ENCODE results near the gene RNF157. TPM values are rescaled to one million over a fixed set of nuclear protein-coding genes. Genes with fewer than 3 reads are reported as not detected.

The RNF157 gene
- total and polyA plus RNA-seq, 10 of the 15 experiments (the other 5 are each of a cell fraction or from before 2014, with no cell fraction given) = 1.4 to 15.9 (median 9.6) TPM

GRCh38 chr17:76193591-76193990, 46.7 kb downstream of the RNF157 start:
- Histone ChIP-seq H3K9ac (ENCODE audit: control insufficient read depth, insufficient read depth, low read length) (no peak overlapping the region), H3K79me2 (ENCODE audit: control insufficient read depth, insufficient read depth, low read length) (no peaks in the 10 kb centered on the region), H3K27ac (ENCODE audit: control insufficient read depth, insufficient read depth) (no peak overlapping the region), H3K4me1 (ENCODE audit: control insufficient read depth, insufficient read depth, low read length) (peaks cover 32% of the 10 kb centered on the region), H3K36me3 (ENCODE audit: control insufficient read depth in 2 of 2, insufficient read depth in 2 of 2, low read length in 1 of 2) (no peaks in the 10 kb centered on the region), H3K27me3 (replicated peaks in 1 of 2; ENCODE audit: control insufficient read depth in 2 of 2, insufficient read depth in 2 of 2, low read length in 1 of 2) (no peaks in the 10 kb centered on the region), H2AFZ (ENCODE audit: control insufficient read depth, low read depth, low read length) (no peak overlapping the region), H3K9me3 (replicated peaks; ENCODE audit: control insufficient read depth, insufficient read depth, low read length) (no peaks in the 10 kb centered on the region), H3K4me3 (no peak overlapping the region), H3K4me2 (ENCODE audit: control insufficient read depth, insufficient read depth) (no peak overlapping the region), H4K20me1 (ENCODE audit: control insufficient read depth, insufficient read depth) (no peaks in the 10 kb centered on the region)
- no TSS peak for BruUV-seq (replicated peaks)
- in situ Hi-C loops (cut with MboI) (no loop called here), intact Hi-C loops (cut with micrococcal nuclease; ENCODE audit: unreplicated experiment) (loop anchor here (5.0 kb wide), 1 partner anchor 44 kb away; no protein-coding TSS in a partner anchor)
- ChIA-PET RAD21 (ENCODE audit: unreplicated experiment) (interaction anchor here (1.3 to 17.4 kb wide), 2 partner anchors 58 to 73 kb away, joined by 3 to 419 read pairs; partner anchors contain the start of gene UBALD2), SMC1A (ENCODE audit: uncharacterized antibody, unreplicated experiment) (interaction anchor here (1.1 to 2.8 kb wide), 4 partner anchors 15 to 53 kb away, joined by 3 to 25 read pairs (median 12); no protein-coding TSS in a partner anchor), POLR2A (interaction anchor here (2.3 to 16.8 kb wide), 2 partner anchors 14 to 73 kb away, joined by 26 to 427 read pairs; partner anchors contain the start of gene UBALD2), CTCF (interaction anchor here (1.0 to 2.8 kb wide), 2 partner anchors 10 to 24 kb away, joined by 3 to 9 read pairs; no protein-coding TSS in a partner anchor)
- DNase-seq (ENCODE audit: low read depth, low spot score) (no peak), ATAC-seq (no peak), FAIRE-seq (no peak)
- 96% methylated on average over 13 of the region's 13 CpGs for WGBS (ENCODE audit: insufficient coverage, insufficient replicate concordance, low lambda C conversion rate, missing lambda C conversion rate)
- TF ChIP-seq REST (IDR thresholded peaks at IDR 0.05; ENCODE audit: low read depth, low read length) (no peak), RUNX3 (IDR thresholded peaks at IDR 0.05; ENCODE audit: low read length) (no peak), FOXK2 (IDR thresholded peaks at IDR 0.05) (no peak), MYC (IDR thresholded peaks at IDR 0.05; ENCODE audit: insufficient read depth, insufficient read length, insufficient replicate concordance, low read length, severe bottlenecking) (no peak), TARDBP (IDR thresholded peaks at IDR 0.05; ENCODE audit: borderline replicate concordance) (no peak), FOXM1 (IDR thresholded peaks at IDR 0.05; ENCODE audit: low read depth, low read length) (no peak), TCF7 (IDR thresholded peaks at IDR 0.05; ENCODE audit: borderline replicate concordance) (no peak), ESRRA (IDR thresholded peaks at IDR 0.05; ENCODE audit: low read length) (no peak), ZBED1 (IDR thresholded peaks at IDR 0.05; ENCODE audit: borderline replicate concordance) (no peak), RAD21 (IDR thresholded peaks at IDR 0.05; ENCODE audit: insufficient read depth, low read depth, low read length) (no peak), YY1 (IDR thresholded peaks at IDR 0.05; ENCODE audit: low read depth, low read length) (no peak), LARP7 (IDR thresholded peaks at IDR 0.05) (no peak), MTA2 (IDR thresholded peaks at IDR 0.05; ENCODE audit: low read depth) (no peak), STAT1 (conservative IDR thresholded peaks at IDR 0.05) (no peak), WRNIP1 (IDR thresholded peaks at IDR 0.05; ENCODE audit: borderline replicate concordance, low read depth, low read length) (no peak), IRF3 (IDR thresholded peaks at IDR 0.05) (no peak), POU2F2 (IDR thresholded peaks at IDR 0.05; ENCODE audit: borderline replicate concordance, low read depth, low read length) (no peak), IRF5 (IDR thresholded peaks at IDR 0.05; ENCODE audit: borderline replicate concordance) (no peak)

Data from GM12878 (cell line).